Endothelial cell of umbilical vein (primary cell): ENCODE measurements around the gene TDRD3. TPM values are rescaled to one million over a fixed set of nuclear protein-coding genes. Genes with fewer than 3 reads are reported as not detected.

Experiments used
- BruUV-seq: library from RNA; stranded (reverse); fragments of 400-500 nt; replicated peaks from 2 replicates; lab custom pipeline; 2021; lab: Mats Ljungman, UMichigan
- CTCF ChIA-PET: fragments of 300-600, 350-600 bp; sonication (Branson Sonifier 250); formaldehyde crosslinking; loops from one replicate; lab custom pipeline; 2021; ENCODE audit warnings: antibody characterized with exemption, inconsistent platforms; lab: Charles Lee
- POLR2A ChIA-PET: fragments of 300-600, 350-600 bp; sonication (Branson Sonifier 250); formaldehyde crosslinking; loops from one replicate; lab custom pipeline; 2021; ENCODE audit warnings: antibody characterized with exemption, inconsistent platforms; lab: Charles Lee
- DNase-seq: peaks from one replicate; pipeline ENCODE4 v3.0.0-alpha.2; 2011; ENCODE audit warnings: low read depth, low spot score
- FAIRE-seq: peaks from 2 replicates; lab custom pipeline; 2011; peaks lifted over from hg19 to GRCh38; lab: Jason Lieb, UNC
- H2AFZ ChIP-seq: 2 replicates; pipeline ENCODE4 v1.6.0; 2012; ENCODE audit warnings: low read depth, low read length, control low read depth, inconsistent platforms
- H3K27ac ChIP-seq: 2 replicates; pipeline ENCODE4 v1.5.1; 2011; ENCODE audit warnings: low read depth, mild to moderate bottlenecking, control low read depth, low read length, moderate library complexity; ENCODE audit not compliant: insufficient read depth
- H3K27me3 ChIP-seq, 2 experiments: 2 replicates each; pipeline versions ENCODE4 v1.6.0 to v1.6.1; 2011; ENCODE audit warnings: low read length in 2 of 2, mixed read lengths in 1 of 2; ENCODE audit not compliant: control insufficient read depth in 2 of 2, insufficient read depth in 2 of 2
- H3K36me3 ChIP-seq, 2 experiments: 2 replicates in 1 of 2; 3 replicates in 1 of 2; pipeline ENCODE4 v1.5.1; 2011; ENCODE audit warnings: low read length in 2 of 2, mild to moderate bottlenecking in 1 of 2, moderate library complexity in 1 of 2; ENCODE audit not compliant: control insufficient read depth in 2 of 2, insufficient read depth in 2 of 2; ENCODE audit errors: extremely low read depth in 1 of 2
- H3K4me1 ChIP-seq: 3 replicates; pipeline ENCODE4 v1.5.1; 2011; ENCODE audit warnings: mild to moderate bottlenecking, low read length; ENCODE audit not compliant: control insufficient read depth, insufficient read depth; ENCODE audit errors: extremely low read depth
- H3K4me2 ChIP-seq: 2 replicates; pipeline ENCODE4 v1.6.1; 2011; ENCODE audit warnings: low read length, control low read depth, mixed read lengths; ENCODE audit not compliant: insufficient read depth
- H3K4me3 ChIP-seq, 3 experiments: fragments of 200-600 bp in 1 of 3; sonication (generic), shearing (Covaris generic) in 1 of 3; replicated peaks in 1 of 3; 2 replicates each; pipeline ENCODE4 v1.5.1; 2011 to 2016; ENCODE audit warnings: control low read depth in 3 of 3, low read length in 3 of 3, mild to moderate bottlenecking in 2 of 3, inconsistent platforms in 1 of 3, low read depth in 1 of 3, moderate library complexity in 1 of 3; ENCODE audit not compliant: insufficient read depth in 1 of 3
- H3K79me2 ChIP-seq: 2 replicates; pipeline ENCODE4 v1.6.0; 2012; ENCODE audit warnings: low read length, inconsistent platforms; ENCODE audit not compliant: control insufficient read depth, insufficient read depth
- H3K9ac ChIP-seq: replicated peaks from 2 replicates; pipeline ENCODE3; 2011; ENCODE audit warnings: low read length, control low read depth; ENCODE audit not compliant: insufficient read depth; ENCODE audit errors: extremely low read depth
- H3K9me1 ChIP-seq: replicated peaks from 3 replicates; pipeline ENCODE4 v1.6.0; 2011; ENCODE audit warnings: mild to moderate bottlenecking, low read length; ENCODE audit not compliant: control insufficient read depth, insufficient read depth; ENCODE audit errors: extremely low read depth
- H3K9me3 ChIP-seq: replicated peaks from 2 replicates; pipeline ENCODE4 v1.5.1; 2012; ENCODE audit warnings: low read length, inconsistent platforms; ENCODE audit not compliant: control insufficient read depth, insufficient read depth
- H4K20me1 ChIP-seq: replicated peaks from 2 replicates; pipeline ENCODE3; 2011; ENCODE audit warnings: mild to moderate bottlenecking, low read length; ENCODE audit not compliant: control insufficient read depth, insufficient read depth; ENCODE audit errors: extremely low read depth
- CTCF ChIP-seq, 2 donors: IDR thresholded peaks; 1 replicate in 1 of 2; 2 replicates in 1 of 2; pipeline ENCODE4 v1.5.1; 2011; ENCODE audit warnings: low read length in 2 of 2, mild to moderate bottlenecking in 2 of 2, moderate library complexity in 2 of 2, control low read depth in 1 of 2, inconsistent platforms in 1 of 2, low read depth in 1 of 2; ENCODE audit not compliant: insufficient read depth in 1 of 2; ENCODE audit errors: extremely low read depth in 1 of 2
- EZH2 ChIP-seq: IDR thresholded peaks from 2 replicates; pipeline ENCODE4 v1.6.1; 2012; ENCODE audit warnings: borderline replicate concordance, low read depth, mild to moderate bottlenecking, moderate library complexity, low read length, inconsistent platforms; ENCODE audit not compliant: severe bottlenecking
- GATA2 ChIP-seq: IDR thresholded peaks from 2 replicates; pipeline ENCODE4 v1.7.0; 2011; ENCODE audit warnings: low read depth, mild to moderate bottlenecking, moderate library complexity, mixed read lengths, low read length; ENCODE audit not compliant: insufficient read length, insufficient read depth
- JUN ChIP-seq: IDR thresholded peaks from 2 replicates; pipeline ENCODE4 v1.6.1; 2011; ENCODE audit warnings: borderline replicate concordance, low read depth; ENCODE audit not compliant: insufficient read length, insufficient read depth
- MAX ChIP-seq: IDR thresholded peaks from 2 replicates; pipeline ENCODE4 v1.6.1; 2011; ENCODE audit not compliant: insufficient read depth, insufficient read length
- MYC ChIP-seq: IDR thresholded peaks from one replicate; pipeline ENCODE4 v1.6.1; 2011; ENCODE audit warnings: mild to moderate bottlenecking, low read depth, low read length
- POLR2AphosphoS5 ChIP-seq: IDR thresholded peaks from 2 replicates; pipeline ENCODE4 v1.6.1; 2012; ENCODE audit warnings: low read depth, mild to moderate bottlenecking, control low read depth, low read length, moderate library complexity; ENCODE audit not compliant: insufficient read depth
- dilution Hi-C: fragments of 300-500 bp; cut with MboI; formaldehyde crosslinking; loops from one replicate; pipeline ENCODE4 v1.15.0; 2019; ENCODE audit warnings: low sequenced_read_pairs; ENCODE audit not compliant: extremely low pct_ligation_motif_present
- intact Hi-C: fragments of 100-400 bp; cut with micrococcal nuclease; formaldehyde crosslinking; loops from one replicate; pipeline ENCODE4 v1.10.0; 2022
- polyA plus RNA-seq, 4 experiments: library from polyadenylated mRNA; depleted of rRNA in 3 of 4; stranded (reverse) in 3 of 4; unstranded in 1 of 4; fragments of >200 nt; gene quantifications; 2 replicates each; pipeline versions ENCODE4 v1.2.1 to v1.2.3, GENCODE V29; 2011 to 2012; ENCODE audit warnings: missing spikeins in 1 of 4
- total RNA-seq: library from RNA; stranded (reverse); gene quantifications from 2 replicates; pipeline ENCODE4 v1.2.3, GENCODE V29; 2021

Gene TDRD3
- total and polyA plus RNA-seq, 2 donors (not counting 3 experiments of a cell fraction or from before 2014, with no cell fraction given), result 3.0 to 16.3 TPM

DNA sequence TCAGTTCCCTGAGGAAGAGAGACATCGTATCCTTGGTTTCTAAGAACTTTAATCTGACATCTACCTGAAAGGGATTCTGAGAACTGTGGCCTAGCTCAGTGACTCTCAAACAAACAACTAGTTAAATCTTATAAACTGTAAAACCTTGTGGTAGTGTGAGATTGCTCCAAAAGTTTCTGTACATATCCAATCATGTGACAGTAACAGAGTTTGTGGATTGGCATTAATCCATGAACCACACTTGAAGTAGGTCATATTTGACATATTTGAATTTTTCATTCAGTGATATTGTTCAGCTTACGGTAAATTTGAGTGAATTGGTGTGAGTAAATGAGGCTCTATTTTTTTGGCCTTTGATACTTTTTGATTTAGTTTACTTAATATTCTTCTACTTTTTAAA, 15.0 kb downstream of the TDRD3 start:
- POLR2A ChIA-PET, result no interaction called here
- no peak overlapping the region for H2AFZ ChIP-seq
- no peak for FAIRE-seq
- H3K9me3 ChIP-seq, result no peaks in the 10 kb centered on the region
- H3K4me3 ChIP-seq, result no peak overlapping the region
- no peaks in the 10 kb centered on the region for H3K36me3 ChIP-seq
- H3K4me1 ChIP-seq, result no peaks in the 10 kb centered on the region
- H3K9ac ChIP-seq, result no peak overlapping the region
- H3K4me2 ChIP-seq, result no peak overlapping the region
- intact Hi-C loops (no loop called here), dilution Hi-C loops (no loop called here)
- TF ChIP-seq MYC (no peak), MAX (no peak), GATA2 (no peak), JUN (no peak), EZH2 (no peak), POLR2AphosphoS5 (no peak), CTCF (IDR thresholded peaks at IDR 0.05; ENCODE audit: extremely low read depth in 1 of 2, insufficient read depth in 1 of 2, low read depth in 1 of 2, low read length in 2 of 2) (no peak)
- no peaks in the 10 kb centered on the region for H4K20me1 ChIP-seq
- CTCF ChIA-PET, result interaction anchor here (1.3 kb wide), 1 partner anchor 22 kb away, joined by 3 read pairs; no protein-coding TSS in a partner anchor
- BruUV-seq, result no TSS peak
- no peaks in the 10 kb centered on the region for H3K9me1 ChIP-seq
- no peak for DNase-seq
- H3K79me2 ChIP-seq, result peaks cover 4% of the 10 kb centered on the region
- H3K27me3 ChIP-seq, result no peaks in the 10 kb centered on the region
- H3K27ac ChIP-seq, result no peak overlapping the region
